ENCODE measurements around the gene ELL2.

DNA sequence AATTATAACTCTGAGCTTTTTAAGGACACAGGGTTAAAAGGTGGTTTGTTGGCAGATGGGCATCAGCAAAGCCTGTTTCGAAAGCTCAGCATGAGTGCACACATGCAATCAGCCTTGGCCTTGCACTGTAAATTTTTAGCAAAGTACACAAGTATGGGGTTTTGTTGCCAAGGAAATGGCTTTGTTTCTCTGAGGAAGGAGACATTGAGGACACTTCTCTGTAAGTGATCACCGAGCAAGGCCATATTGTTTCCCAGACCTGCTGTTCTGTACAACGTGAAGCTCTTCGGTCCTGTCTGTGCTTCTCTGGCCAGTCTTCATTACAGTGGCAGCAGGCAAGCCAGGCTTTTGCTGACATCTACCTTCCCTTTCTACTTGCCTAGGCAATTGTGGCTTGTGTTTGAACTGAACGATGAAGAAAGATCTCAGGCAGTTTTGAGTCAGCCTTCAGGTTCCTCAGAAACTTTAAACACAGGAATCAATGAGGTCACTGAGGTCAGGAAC, 111.2 kb downstream of the ELL2 start:
- TF ChIP-seq, protein P1, sequence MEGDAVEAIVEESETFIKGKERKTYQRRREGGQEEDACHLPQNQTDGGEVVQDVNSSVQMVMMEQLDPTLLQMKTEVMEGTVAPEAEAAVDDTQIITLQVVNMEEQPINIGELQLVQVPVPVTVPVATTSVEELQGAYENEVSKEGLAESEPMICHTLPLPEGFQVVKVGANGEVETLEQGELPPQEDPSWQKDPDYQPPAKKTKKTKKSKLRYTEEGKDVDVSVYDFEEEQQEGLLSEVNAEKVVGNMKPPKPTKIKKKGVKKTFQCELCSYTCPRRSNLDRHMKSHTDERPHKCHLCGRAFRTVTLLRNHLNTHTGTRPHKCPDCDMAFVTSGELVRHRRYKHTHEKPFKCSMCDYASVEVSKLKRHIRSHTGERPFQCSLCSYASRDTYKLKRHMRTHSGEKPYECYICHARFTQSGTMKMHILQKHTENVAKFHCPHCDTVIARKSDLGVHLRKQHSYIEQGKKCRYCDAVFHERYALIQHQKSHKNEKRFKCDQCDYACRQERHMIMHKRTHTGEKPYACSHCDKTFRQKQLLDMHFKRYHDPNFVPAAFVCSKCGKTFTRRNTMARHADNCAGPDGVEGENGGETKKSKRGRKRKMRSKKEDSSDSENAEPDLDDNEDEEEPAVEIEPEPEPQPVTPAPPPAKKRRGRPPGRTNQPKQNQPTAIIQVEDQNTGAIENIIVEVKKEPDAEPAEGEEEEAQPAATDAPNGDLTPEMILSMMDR (IDR thresholded peaks at IDR 0.05): no peak
- TF ChIP-seq POLR2A (IDR thresholded peaks at IDR 0.05): no peak

Measured in heart left ventricle (tissue), 13 donors.